ENCODE results near the gene HIBADH.

HIBADH gene

DNA sequence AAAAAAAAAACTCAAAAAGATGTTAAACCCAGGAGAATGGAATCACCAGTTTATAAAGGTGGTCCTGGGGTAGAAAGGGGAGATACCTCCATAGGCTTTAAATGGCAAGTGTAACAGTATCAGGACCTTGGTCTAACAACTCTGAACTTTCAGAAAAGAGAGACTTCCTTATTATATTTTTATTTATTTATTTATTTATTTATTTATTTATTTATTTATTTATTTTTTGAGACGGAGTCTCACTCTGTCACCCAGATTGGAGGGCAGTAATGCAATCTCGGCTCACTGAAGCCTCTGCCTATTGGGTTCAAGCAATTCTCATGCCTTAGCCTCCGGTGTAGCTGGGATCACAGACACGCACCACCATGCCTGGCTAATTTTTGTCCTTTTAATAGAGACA lies 12.4 kb downstream of the HIBADH start (continued):
- TF ChIP-seq, protein P1, sequence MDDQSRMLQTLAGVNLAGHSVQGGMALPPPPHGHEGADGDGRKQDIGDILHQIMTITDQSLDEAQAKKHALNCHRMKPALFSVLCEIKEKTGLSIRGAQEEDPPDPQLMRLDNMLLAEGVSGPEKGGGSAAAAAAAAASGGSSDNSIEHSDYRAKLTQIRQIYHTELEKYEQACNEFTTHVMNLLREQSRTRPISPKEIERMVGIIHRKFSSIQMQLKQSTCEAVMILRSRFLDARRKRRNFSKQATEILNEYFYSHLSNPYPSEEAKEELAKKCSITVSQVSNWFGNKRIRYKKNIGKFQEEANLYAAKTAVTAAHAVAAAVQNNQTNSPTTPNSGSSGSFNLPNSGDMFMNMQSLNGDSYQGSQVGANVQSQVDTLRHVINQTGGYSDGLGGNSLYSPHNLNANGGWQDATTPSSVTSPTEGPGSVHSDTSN (CRISPR knock-in tag; IDR thresholded peaks at IDR 0.05): no peak
- TF ChIP-seq, protein P2, sequence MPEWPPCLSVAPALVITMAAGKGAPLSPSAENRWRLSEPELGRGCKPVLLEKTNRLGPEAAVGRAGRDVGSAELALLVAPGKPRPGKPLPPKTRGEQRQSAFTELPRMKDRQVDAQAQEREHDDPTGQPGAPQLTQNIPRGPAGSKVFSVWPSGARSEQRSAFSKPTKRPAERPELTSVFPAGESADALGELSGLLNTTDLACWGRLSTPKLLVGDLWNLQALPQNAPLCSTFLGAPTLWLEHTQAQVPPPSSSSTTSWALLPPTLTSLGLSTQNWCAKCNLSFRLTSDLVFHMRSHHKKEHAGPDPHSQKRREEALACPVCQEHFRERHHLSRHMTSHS (tag by site-specific recombination; IDR thresholded peaks at IDR 0.05): no peak
- TF ChIP-seq KLF10 (tag by site-specific recombination; IDR thresholded peaks at IDR 0.05): no peak
- TF ChIP-seq, protein P3, sequence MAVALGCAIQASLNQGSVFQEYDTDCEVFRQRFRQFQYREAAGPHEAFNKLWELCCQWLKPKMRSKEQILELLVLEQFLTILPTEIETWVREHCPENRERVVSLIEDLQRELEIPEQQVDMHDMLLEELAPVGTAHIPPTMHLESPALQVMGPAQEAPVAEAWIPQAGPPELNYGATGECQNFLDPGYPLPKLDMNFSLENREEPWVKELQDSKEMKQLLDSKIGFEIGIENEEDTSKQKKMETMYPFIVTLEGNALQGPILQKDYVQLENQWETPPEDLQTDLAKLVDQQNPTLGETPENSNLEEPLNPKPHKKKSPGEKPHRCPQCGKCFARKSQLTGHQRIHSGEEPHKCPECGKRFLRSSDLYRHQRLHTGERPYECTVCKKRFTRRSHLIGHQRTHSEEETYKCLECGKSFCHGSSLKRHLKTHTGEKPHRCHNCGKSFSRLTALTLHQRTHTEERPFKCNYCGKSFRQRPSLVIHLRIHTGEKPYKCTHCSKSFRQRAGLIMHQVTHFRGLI (tag by site-specific recombination; IDR thresholded peaks at IDR 0.05): no peak
- no peak for TF ChIP-seq ZNF785 (tag by site-specific recombination; IDR thresholded peaks at IDR 0.05)
- no peak for TF ChIP-seq ZNF37A (tag by site-specific recombination; IDR thresholded peaks at IDR 0.05)
- TF ChIP-seq, protein P4, sequence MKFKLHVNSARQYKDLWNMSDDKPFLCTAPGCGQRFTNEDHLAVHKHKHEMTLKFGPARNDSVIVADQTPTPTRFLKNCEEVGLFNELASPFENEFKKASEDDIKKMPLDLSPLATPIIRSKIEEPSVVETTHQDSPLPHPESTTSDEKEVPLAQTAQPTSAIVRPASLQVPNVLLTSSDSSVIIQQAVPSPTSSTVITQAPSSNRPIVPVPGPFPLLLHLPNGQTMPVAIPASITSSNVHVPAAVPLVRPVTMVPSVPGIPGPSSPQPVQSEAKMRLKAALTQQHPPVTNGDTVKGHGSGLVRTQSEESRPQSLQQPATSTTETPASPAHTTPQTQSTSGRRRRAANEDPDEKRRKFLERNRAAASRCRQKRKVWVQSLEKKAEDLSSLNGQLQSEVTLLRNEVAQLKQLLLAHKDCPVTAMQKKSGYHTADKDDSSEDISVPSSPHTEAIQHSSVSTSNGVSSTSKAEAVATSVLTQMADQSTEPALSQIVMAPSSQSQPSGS (tag by site-specific recombination; IDR thresholded peaks at IDR 0.05; ENCODE audit: low read depth): no peak
- no peak for TF ChIP-seq ZFP69B (tag by site-specific recombination; IDR thresholded peaks at IDR 0.05)
- no peak for TF ChIP-seq YY1 (tag by site-specific recombination; IDR thresholded peaks at IDR 0.05)
- TF ChIP-seq OSR2 (tag by site-specific recombination; IDR thresholded peaks at IDR 0.05): no peak
- TF ChIP-seq, protein P5, sequence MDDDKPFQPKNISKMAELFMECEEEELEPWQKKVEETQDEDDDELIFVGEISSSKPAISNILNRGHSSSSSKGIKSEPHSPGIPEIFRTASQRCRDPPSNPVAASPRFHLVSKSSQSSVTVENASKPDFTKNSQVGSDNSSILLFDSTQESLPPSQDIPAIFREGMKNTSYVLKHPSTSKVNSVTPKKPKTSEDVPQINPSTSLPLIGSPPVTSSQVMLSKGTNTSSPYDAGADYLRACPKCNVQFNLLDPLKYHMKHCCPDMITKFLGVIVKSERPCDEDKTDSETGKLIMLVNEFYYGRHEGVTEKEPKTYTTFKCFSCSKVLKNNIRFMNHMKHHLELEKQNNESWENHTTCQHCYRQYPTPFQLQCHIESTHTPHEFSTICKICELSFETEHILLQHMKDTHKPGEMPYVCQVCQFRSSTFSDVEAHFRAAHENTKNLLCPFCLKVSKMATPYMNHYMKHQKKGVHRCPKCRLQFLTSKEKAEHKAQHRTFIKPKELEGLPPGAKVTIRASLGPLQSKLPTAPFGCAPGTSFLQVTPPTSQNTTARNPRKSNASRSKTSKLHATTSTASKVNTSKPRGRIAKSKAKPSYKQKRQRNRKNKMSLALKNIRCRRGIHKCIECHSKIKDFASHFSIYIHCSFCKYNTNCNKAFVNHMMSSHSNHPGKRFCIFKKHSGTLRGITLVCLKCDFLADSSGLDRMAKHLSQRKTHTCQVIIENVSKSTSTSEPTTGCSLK (tag by site-specific recombination; IDR thresholded peaks at IDR 0.05): no peak
- TF ChIP-seq ZNF776 (tag by site-specific recombination; IDR thresholded peaks at IDR 0.05; ENCODE audit: borderline replicate concordance): no peak
- no peak for TF ChIP-seq ZFP41 (tag by site-specific recombination; IDR thresholded peaks at IDR 0.05; ENCODE audit: borderline replicate concordance)
- TF ChIP-seq ZNF501 (tag by site-specific recombination; IDR thresholded peaks at IDR 0.05): no peak
- TF ChIP-seq, protein P6, sequence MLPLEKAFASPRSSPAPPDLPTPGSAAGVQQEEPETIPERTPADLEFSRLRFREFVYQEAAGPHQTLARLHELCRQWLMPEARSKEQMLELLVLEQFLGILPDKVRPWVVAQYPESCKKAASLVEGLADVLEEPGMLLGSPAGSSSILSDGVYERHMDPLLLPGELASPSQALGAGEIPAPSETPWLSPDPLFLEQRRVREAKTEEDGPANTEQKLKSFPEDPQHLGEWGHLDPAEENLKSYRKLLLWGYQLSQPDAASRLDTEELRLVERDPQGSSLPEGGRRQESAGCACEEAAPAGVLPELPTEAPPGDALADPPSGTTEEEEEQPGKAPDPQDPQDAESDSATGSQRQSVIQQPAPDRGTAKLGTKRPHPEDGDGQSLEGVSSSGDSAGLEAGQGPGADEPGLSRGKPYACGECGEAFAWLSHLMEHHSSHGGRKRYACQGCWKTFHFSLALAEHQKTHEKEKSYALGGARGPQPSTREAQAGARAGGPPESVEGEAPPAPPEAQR (tag by site-specific recombination; IDR thresholded peaks at IDR 0.05): no peak
- no peak for TF ChIP-seq ZNF416 (tag by site-specific recombination; IDR thresholded peaks at IDR 0.05)
- TF ChIP-seq GLI4 (tag by site-specific recombination; IDR thresholded peaks at IDR 0.05): no peak
- TF ChIP-seq SCRT2 (tag by site-specific recombination; IDR thresholded peaks at IDR 0.05): no peak
- TF ChIP-seq ZNF311 (tag by site-specific recombination; IDR thresholded peaks at IDR 0.05; ENCODE audit: borderline replicate concordance): no peak
- TF ChIP-seq ZNF621 (tag by site-specific recombination; IDR thresholded peaks at IDR 0.05): no peak
- TF ChIP-seq ZNF426 (tag by site-specific recombination; IDR thresholded peaks at IDR 0.05): peak; percentile 66
- peak; percentile 15; the same call in 1 of the 2 replicates for TF ChIP-seq ZNF654 (tag by site-specific recombination; IDR thresholded peaks at IDR 0.05; ENCODE audit: low read depth)
- no peak for TF ChIP-seq ZBTB17 (tag by site-specific recombination; IDR thresholded peaks at IDR 0.05)
- TF ChIP-seq ZNF626 (tag by site-specific recombination; IDR thresholded peaks at IDR 0.05): no peak
- TF ChIP-seq ZNF157 (tag by site-specific recombination; IDR thresholded peaks at IDR 0.05): no peak
- TF ChIP-seq FEZF1 (tag by site-specific recombination; IDR thresholded peaks at IDR 0.05): no peak
- TF ChIP-seq RBAK (tag by site-specific recombination; IDR thresholded peaks at IDR 0.05): no peak
- TF ChIP-seq GFI1B (tag by site-specific recombination; IDR thresholded peaks at IDR 0.05): no peak
- no peak for TF ChIP-seq ZNF571 (tag by site-specific recombination; IDR thresholded peaks at IDR 0.05)
- no peak for TF ChIP-seq EGR2 (tag by site-specific recombination; IDR thresholded peaks at IDR 0.05; ENCODE audit: low read depth)
- peak; percentile 48; the same call in 1 of the 2 replicates for TF ChIP-seq ZBTB8A (tag by site-specific recombination; IDR thresholded peaks at IDR 0.05)
- no peak for TF ChIP-seq ZNF114 (tag by site-specific recombination; IDR thresholded peaks at IDR 0.05)
- TF ChIP-seq GLIS2 (tag by site-specific recombination; IDR thresholded peaks at IDR 0.05): no peak

Data from HEK293 (cell line).